HUDEP-2 (cell line): ENCODE data around the gene ANO3.

Source experiments
- DNase-seq, 76 experiments: peaks; one replicate each; lab custom pipeline; 2025; ENCODE audit not compliant: unreplicated experiment in 76 of 76; lab: John Stamatoyannopoulos, UW

The ANO3 gene

GRCh38 chr11:26350002-26350401 is 18.1 kb downstream of the ANO3 start:
- no peak for DNase-seq

- DNase-seq = no peak
These were observed 21.1 kb downstream of the ANO3 start for GRCh38 chr11:26353010-26353409.

- DNase-seq = no peak
These were observed 27.1 kb downstream of the ANO3 start for GRCh38 chr11:26359055-26359454.

DNA sequence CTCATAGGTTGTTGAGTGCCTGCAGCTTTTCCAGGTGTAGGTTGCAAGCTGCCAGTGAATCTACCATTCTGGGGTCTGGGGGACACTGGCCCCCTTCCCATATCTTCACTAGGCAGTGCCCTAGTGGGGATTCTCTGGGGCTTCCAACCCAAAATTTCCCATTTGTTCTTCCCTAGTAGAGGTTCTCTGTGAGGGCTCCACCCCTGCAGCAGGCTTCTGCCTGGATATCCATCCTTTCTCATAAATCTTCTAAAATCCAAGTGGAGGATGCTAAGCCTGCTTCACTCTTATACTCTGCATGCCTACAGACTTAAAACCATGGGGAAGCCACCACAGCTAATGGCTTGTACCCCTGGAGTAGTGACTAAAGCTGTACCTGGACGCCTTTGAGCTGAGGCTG is 33.4 kb downstream of the ANO3 start:
- no peak for DNase-seq

- DNase-seq = no peak
These were observed 45.7 kb downstream of the ANO3 start for GRCh38 chr11:26377619-26378018.

DNA sequence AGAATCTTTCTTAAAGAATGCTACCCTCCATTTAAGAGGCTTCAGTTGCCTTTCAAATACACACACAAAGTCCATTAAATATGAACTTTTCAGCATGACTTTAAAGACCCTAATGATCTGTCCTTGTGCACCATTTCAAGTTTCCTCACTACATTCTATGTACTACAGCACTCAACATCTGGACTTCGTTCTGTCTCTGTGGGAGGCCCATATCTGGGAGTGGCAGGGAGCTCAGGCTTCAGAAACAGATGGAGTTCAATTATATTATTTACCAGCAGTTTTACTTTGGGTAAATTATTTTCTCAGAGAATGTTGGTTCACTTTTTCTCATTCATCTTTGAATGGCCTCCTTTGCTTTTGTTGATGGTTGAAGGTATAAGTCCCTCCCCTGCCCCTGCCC is 67.4 kb downstream of the ANO3 start:
- DNase-seq = no peak

DNA sequence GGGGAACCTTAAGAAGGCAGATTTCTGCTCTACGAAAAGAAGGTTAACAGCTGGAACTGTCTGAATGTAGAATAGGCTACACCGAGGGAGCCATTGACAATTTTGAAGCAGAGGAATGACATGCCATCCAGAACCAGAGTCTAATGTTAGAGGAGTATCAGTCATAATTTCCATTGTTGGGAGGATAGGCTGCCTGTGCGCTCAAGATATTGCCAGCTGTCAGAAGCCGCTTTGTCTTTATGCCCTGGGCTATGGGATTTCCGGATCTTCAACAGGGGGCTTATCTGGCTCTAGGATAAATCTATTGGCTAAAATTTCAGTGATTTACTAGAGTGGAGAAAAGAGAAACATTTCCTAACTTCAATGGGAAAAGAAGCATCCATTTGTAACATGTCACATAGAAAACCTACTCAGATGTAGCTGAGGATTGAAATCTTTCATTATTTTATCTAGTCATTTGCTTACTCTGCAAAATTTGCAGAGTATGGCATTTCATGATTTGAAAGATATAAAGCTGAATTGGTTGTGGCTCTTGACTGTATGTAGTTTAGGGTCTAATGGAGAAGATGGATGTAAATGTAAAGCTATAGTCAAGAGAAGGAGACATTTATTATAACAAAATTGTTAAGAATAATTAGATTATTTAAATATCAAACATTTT is 78.9 kb downstream of the ANO3 start:
- no peak for DNase-seq

DNA sequence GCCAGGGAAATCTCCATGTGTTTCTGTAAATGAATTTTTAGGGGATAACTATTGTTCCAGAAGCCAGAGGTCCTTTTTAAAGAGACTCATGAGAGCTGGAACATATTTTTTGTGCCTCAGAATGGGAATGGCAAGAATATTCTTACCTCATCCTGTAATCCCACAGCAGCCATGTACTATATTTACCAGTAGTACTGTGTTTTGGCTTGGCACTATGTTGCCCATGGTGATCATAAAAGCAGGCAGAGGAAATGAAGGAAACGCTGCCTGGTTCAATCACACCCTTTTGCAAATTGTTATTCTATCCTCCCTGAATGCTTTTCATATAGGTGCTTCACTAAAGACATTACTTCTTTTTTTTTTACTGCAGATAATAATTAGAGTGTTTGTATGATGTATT is 81.0 kb downstream of the ANO3 start:
- no peak for DNase-seq

- no peak for DNase-seq
These were observed 86.5 kb downstream of the ANO3 start for GRCh38 chr11:26418386-26418912.

GRCh38 chr11:26420331-26420730 is 88.4 kb downstream of the ANO3 start:
- no peak for DNase-seq

DNA sequence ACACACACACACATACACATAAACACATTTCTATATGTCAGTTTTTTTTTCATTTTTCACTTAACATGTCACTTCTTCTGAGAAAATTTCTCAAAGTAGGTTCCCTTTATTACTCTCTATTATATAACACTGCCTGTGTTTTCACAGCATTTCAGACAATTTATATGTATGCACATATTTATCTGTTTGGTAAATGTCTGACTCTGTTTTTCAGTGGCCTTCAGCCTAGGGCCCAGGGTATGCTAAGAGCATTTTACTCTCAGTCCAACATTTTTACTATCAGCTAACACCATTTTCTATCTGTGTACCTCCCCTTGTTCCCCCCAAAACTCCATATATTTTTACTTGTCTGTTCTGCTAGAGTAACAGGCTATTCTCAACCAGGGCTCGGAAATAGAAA is 92.3 kb downstream of the ANO3 start:
- DNase-seq = no peak

DNA sequence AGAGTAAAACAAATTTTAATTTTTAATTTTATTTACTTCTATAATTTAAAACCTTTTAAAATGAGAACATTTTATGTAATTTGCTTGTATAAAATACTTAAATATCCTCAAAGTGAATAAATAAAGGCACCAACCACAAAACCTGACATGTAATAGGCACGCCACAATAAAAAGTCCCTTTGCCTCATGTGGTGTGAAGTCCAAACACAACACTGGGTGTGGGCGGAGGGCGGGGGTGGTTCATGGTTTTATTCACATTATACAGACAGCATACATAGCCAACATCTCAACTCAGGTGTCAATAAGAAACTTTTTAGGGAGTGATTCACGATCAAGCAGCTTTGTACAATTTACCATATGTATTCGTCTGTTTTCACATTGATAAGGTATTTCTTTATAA is 107.9 kb downstream of the ANO3 start:
- DNase-seq = no peak

GRCh38 chr11:26442131-26442530 is 110.2 kb downstream of the ANO3 start:
- no peak for DNase-seq

GRCh38 chr11:26443617-26444016 is 111.7 kb downstream of the ANO3 start:
- no peak for DNase-seq

GRCh38 chr11:26457636-26458035 is 125.7 kb downstream of the ANO3 start:
- no peak for DNase-seq

DNA sequence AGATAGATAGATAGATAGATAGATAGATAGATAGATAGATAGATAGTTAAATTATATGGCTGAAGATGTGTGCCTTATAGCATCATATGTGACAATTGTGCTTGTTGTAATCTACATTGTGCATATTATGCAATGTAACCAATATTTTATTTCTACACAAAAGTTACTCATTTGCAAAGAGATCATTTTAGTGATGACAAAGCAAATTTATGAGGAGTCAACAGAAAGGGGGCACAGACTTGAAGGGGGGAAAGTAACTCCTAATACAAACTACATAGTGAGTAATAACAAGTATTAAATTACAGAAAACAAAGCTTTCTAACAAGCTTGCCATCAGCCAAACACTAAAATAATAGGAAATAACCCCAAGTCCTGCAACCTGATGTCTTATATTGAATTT is 133.3 kb downstream of the ANO3 start:
- DNase-seq = no peak

DNA sequence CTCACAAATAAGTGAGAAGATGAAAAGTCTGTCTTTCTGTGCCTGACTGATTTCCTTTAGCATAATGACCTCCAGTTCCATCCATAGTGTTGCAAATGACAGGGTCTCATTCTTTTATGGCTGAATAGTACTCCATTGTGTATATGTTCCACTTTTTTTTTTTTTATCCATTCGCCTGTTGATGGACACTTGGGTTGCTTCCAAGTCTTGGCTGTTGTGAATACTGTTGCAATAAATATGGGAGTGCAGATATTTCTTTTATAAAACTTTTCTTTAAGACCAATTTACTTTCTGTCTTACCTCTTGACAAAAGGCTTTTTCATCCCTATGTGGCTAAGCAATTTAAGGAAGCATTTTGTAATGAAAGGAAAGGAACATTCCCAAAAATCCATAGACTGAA is 135.6 kb downstream of the ANO3 start:
- DNase-seq = no peak

DNA sequence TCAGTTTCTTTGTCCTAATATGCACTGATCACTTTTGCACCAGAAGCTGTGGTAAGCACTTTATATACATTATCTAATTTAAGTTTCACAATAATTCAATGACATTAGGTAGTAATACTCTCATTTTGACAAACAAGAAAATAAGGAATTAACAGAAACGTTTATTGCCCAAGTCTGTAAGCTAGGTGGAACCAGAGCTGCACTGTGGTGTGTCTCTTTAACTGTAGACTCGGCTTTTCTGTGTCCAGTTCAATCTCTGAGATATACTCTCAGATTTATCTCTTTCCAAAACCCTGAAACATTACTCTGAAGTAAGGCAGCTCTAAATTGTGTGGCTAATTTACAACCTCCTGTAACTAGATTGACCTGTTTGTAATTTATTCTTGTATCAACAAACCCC is 139.1 kb downstream of the ANO3 start:
- no peak for DNase-seq

DNA sequence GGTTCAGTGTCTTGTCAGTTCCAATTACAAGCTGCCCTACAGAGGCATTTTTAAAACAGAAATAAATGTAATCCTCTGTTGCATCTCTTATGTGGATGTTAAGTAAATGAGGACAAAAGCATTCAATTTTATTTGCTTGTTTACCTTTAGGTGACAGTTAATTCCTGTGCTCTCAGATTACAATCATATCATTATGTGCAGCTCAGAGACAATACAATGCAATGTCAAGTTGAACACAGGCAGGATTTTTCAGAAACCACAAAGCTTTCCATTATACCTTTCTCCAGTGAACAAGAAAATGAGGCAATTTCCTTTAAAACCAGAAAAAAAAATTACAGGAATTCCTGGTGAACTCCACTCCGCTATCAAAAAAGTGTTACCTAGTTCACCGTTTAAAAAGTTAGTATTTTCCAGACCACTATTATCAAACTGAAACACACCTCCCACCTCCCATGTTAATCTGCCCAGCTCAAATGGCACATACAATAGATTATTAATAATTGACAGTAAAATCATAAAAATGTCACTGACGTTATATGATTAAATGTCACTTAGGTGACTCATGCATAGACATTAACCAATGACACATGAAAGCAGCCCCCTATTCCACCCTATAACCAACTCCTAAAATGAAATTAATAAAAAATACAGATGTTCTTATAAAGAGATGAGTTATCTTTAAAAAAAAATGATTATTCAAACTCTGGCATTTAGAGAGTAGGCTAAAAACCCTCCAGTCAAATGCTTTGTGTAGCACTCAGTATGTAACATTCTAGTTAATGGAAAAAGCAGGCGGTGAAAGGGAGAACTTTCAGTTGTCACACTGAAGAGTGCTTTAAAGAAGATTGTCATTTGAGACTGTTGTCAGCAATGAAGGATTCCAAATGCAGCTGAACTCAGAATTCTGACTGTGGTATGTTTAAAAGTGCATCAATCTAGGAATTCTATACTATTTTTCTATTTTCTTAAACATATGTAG is 141.6 kb downstream of the ANO3 start:
- no peak for DNase-seq

DNA sequence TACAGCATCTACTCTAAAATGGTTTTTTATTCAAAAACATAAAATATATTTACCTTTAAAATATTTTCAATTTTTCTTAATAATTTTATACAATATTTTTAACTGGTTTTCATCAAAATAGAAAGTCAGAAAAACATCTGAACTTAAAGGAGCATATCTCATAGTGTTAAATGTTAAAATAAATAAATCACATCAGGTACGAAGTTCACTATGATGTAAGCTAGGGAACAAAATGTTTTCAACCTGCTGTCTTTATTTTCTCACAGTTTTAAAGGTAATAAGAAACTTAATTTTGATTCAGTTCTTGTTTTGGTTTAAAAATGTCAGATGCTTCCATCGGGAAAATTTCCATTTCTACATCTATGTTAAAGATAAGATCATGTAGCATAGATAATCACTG is 142.5 kb downstream of the ANO3 start:
- no peak for DNase-seq

DNA sequence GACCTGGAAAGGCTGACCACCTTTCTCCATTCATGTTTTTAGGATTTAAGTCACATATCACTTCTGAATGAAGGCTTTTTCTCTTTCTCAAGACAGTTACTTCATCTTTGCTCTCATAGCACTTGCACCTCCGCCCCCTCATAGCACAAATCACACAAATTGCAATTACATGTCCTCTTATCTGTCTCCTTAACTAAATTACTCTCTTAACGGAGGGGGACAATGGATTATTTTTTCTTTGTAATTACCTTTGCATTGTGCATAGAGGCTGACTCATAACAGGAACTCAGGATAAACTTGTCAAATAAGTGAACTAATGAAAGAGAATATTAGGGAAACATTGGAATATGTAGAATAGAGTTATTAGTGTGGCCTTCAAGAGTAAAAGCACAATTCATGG is 145.5 kb downstream of the ANO3 start:
- no peak for DNase-seq

GRCh38 chr11:26478710-26479109 is 146.8 kb downstream of the ANO3 start:
- no peak for DNase-seq
